NCI-H2196 (cell line): ENCODE results near the gene HRH4.

Experiments used
- DNase-seq: peaks from one replicate; lab custom pipeline; 2025; ENCODE audit not compliant: unreplicated experiment; lab: John Stamatoyannopoulos, UW

The HRH4 gene

GRCh38 chr18:24504401-24504800, 44.0 kb downstream of the HRH4 start:
- DNase-seq, result no peak

DNA sequence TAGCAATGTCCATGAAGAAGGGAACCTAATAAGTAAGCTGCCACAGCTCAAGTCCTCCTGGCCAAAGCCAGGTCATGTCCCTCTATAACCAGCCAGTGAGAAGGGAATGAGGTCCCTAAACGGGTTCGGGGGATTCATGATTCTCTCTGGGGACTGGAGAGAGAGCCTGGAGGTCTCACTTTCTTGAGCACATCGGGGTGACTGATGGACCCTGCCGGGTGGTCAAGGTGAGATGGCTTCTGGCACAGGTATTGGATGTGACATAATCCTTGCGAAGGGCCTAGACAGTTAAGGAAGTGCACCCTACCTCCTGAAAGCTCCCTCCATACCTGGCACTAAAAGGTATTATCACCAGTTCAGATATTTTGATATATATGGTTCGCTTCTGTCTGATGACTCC, 45.7 kb downstream of the HRH4 start:
- DNase-seq, result no peak

DNA sequence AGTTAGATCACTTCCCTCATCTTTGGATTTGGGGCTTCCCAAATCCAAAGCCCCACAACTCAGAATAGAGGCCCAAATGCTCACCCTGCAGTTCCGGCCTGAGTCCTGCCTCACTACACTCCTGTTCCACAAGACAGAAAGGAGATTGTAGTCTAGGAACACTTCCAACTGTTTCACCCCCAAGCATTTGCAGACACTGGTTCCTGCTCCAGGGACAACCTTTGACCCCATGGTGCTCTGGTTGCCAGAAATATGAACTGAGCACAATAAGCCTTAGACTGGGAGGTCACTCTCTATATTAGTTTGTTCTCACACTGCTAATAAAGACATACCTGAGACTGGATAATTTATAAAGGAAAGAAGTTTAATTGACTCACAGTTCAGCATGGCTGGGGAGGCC, 49.0 kb downstream of the HRH4 start:
- DNase-seq, result no peak

DNA sequence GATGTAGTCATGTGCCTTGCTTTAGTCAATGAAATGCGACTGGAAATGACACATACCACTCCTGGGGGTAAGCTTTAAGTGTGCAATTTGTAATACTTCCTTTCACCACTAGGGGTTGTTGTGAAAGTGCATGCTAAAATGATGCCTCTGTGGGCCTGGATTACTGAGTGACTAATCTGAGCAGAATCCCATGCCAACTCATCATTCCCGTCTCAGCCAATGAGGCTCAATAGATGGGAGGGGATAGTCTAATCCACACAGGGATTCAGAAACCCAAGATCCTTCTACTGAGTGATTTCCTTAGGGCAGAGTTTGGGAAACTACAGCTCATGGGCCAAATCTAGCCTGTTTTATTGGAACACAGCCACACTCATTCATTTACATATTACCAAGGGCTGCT, 54.0 kb downstream of the HRH4 start:
- no peak for DNase-seq

GRCh38 chr18:24515721-24516120, 55.3 kb downstream of the HRH4 start:
- no peak for DNase-seq

- no peak for DNase-seq
Measured at GRCh38 chr18:24516261-24516660, 55.8 kb downstream of the HRH4 start.

DNA sequence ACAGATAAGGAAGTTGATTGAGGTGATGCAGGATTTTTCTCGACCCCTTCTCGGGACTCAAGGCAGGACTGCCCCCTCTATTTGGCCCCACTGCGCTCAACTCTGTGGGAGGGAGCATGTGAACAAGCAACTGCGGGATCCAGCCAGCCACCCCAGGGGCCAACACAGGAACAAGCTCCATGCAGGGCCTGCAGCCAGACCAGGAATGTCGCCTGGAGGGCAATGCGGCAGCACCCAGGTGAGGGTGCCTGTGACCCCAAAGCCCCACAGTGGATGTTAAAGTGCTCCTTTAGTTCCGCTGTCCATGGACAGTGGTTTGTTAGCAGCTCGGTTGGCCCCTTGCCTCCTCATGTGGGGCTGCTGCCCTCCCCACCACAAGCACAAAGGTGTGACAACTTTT, 57.1 kb downstream of the HRH4 start:
- no peak for DNase-seq

DNA sequence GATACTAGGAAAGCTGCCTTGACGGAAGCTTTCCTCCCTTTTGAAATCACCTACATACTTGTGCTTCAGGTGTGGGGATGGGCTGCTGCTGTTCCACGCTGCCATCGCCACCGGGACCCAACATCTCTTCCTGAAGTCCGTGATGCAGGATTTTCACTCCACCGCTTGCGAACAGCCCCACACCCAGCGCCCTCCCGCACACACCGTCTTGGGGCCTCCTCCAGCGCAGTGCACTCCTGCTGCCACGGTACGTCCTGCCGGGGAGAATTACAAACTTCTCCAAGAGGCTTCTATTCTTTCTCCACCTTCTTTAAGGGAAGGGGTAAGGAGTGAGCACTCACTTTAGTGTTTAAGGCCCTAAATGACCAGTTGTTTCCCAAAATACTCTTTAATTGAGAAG, 58.2 kb downstream of the HRH4 start:
- no peak for DNase-seq
